ENCODE results near the gene ZBED4. TPM values are rescaled to one million over a fixed set of nuclear protein-coding genes. Genes with fewer than 3 reads are reported as not detected.

ZBED4 gene, protein sequence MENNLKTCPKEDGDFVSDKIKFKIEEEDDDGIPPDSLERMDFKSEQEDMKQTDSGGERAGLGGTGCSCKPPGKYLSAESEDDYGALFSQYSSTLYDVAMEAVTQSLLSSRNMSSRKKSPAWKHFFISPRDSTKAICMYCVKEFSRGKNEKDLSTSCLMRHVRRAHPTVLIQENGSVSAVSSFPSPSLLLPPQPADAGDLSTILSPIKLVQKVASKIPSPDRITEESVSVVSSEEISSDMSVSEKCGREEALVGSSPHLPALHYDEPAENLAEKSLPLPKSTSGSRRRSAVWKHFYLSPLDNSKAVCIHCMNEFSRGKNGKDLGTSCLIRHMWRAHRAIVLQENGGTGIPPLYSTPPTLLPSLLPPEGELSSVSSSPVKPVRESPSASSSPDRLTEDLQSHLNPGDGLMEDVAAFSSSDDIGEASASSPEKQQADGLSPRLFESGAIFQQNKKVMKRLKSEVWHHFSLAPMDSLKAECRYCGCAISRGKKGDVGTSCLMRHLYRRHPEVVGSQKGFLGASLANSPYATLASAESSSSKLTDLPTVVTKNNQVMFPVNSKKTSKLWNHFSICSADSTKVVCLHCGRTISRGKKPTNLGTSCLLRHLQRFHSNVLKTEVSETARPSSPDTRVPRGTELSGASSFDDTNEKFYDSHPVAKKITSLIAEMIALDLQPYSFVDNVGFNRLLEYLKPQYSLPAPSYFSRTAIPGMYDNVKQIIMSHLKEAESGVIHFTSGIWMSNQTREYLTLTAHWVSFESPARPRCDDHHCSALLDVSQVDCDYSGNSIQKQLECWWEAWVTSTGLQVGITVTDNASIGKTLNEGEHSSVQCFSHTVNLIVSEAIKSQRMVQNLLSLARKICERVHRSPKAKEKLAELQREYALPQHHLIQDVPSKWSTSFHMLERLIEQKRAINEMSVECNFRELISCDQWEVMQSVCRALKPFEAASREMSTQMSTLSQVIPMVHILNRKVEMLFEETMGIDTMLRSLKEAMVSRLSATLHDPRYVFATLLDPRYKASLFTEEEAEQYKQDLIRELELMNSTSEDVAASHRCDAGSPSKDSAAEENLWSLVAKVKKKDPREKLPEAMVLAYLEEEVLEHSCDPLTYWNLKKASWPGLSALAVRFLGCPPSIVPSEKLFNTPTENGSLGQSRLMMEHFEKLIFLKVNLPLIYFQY
- total RNA-seq: 10 to 100 TPM; 14.9 to 24.0 (median 20.9) TPM

DNA sequence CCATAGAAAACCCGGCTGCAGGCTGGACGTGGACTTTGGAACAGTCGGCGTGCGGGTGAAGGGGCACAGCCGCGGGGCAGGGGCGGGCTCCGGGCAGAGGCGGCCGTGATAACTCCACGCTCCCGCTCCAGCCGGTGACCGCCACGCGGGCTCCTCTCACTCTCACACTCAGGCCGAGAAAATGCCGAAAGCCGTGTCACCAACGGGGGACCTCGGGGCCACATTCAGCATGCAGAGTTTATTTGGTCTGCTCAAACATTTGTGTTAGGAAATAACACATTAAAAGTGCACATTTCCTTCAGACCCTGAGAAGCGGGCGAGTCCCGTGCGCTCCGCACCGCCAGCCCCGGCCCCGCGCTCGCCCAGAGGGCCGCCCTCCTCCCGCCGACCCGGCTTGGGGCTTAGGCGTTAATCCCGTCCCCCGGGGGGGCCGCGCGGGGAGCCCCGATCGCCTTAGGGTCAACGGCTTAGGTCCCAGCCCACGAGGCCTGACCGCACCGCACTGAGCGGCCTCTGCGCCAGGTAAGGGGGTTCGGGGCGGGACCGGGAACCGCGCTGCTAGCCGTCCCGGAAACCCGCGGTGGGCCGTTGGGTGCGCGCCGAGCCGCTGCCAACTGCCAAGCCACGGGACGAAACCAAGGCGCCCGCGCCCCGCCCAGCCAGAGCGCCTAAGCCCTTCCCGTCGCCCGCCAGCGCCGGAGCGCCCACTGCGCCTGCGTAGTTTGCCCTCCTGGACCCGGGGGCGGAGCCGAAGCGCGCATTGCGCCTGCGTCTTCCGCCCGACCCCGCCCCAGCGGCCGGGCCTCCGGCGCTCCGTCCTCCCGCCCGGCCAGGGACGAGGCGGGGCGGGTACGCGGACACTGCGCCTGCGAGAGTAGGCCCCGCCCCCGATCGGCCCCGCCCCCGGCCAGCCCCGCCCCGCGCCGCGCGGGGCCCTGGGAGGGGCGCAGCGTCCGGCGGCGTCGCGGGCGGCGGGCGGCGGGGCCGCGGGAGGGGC is at the start of gene ZBED4:
TSS of gene ZBED4 (plus strand) at position 947 of the 997 bp plus-strand sequence. CDS start 29,819 bp downstream, outside the sequence.
- TF ChIP-seq POLR2A (IDR thresholded peaks at IDR 0.05): peak; percentile 82 to 90
- TF ChIP-seq, protein P1, sequence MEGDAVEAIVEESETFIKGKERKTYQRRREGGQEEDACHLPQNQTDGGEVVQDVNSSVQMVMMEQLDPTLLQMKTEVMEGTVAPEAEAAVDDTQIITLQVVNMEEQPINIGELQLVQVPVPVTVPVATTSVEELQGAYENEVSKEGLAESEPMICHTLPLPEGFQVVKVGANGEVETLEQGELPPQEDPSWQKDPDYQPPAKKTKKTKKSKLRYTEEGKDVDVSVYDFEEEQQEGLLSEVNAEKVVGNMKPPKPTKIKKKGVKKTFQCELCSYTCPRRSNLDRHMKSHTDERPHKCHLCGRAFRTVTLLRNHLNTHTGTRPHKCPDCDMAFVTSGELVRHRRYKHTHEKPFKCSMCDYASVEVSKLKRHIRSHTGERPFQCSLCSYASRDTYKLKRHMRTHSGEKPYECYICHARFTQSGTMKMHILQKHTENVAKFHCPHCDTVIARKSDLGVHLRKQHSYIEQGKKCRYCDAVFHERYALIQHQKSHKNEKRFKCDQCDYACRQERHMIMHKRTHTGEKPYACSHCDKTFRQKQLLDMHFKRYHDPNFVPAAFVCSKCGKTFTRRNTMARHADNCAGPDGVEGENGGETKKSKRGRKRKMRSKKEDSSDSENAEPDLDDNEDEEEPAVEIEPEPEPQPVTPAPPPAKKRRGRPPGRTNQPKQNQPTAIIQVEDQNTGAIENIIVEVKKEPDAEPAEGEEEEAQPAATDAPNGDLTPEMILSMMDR (IDR thresholded peaks at IDR 0.05): no peak
- peak; percentile 95 to 99 (median 99) for DNase-seq
- H3K36me3 ChIP-seq: no peaks in the 10 kb centered on the region
- peak within 1 kb of the TSS; percentile 77 to 88 (median 81) for H3K4me3 ChIP-seq
- peak within 1 kb of the TSS; percentile 92 to 99 (median 95) for H3K27ac ChIP-seq
- H3K9me3 ChIP-seq: no peaks in the 10 kb centered on the region
- H3K27me3 ChIP-seq: peaks cover 0 to 23% of the 10 kb centered on the region in 2 donors
- peaks cover 6 to 39% (median 26%) of the 10 kb centered on the region in 4 donors for H3K4me1 ChIP-seq

DNA sequence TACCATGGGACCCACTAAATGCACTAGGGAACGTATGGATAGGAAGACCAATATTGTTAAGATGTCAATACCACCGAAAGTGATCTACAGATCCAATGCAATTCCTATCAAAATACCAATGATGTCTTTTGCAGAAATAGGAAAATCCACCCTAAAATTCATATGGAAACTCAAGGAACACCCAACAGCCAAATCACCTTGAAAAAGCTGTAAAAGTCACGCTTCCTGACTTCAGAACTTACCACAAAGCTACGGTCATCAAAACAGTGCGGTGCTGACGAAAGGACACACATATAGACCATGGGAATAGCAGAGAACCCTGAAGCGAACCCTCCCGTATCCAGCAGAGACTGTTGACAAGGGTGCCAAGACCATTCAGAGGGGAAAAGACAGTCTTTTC is 46.5 kb upstream of the ZBED4 start:
- Histone ChIP-seq H3K4me1 (peaks cover 0 to 33% (median 0%) of the 10 kb centered on the region in 4 donors), H3K4me3 (no peak overlapping the region), H3K27ac (no peak overlapping the region)

DNA sequence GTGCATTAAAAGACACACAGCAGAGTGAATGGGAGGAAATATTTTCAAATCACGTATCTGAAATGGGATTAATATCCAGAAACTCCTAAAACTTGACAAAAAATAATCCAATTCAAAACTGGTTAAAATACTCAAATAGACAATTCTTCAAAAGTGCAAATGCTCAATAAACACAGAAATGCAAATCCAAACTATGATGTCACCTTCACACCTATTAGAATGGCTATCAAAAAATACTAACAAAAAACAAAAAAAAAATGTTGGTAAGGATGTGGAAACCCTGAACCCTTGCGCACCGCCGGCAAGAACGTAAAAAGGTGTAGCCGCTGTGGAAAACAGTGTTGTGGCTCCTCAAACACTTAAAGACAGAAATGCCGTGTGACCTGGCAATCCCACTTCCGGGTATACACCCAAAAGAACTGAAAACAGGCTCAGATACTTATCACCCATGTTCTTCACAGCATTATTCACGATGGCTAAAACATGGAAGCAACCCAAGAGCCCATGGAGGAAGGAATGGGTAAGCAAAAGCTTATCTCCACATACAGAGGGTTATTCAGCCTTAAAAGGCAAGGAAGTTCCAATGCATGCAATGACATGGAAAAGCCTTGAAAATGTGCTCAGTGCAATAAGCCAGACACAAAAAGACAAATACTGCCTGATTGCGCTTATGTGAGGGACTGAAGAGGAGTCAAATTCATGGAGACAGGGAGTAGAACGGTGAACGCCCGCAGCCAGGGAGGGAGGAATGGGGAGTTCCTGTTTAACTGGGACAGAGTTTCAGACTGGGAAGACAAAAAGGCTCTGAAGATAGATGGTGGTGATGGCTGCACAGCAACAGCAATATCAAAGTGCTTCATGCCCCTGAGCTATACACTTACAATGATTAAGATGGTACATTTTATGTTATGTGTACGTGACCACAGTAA is 45.6 kb upstream of the ZBED4 start:
- Histone ChIP-seq H3K27me3 (no peaks in the 10 kb centered on the region), H3K9me3 (no peaks in the 10 kb centered on the region), H3K27ac (peak overlapping the region in 1 of 4 donors; percentile 18), H3K36me3 (peaks cover 0 to 17% (median 0%) of the 10 kb centered on the region in 3 donors), H3K4me3 (no peak overlapping the region), H3K4me1 (peaks cover 0 to 33% (median 0%) of the 10 kb centered on the region in 4 donors)
- TF ChIP-seq, protein P1 (IDR thresholded peaks at IDR 0.05): no peak
- TF ChIP-seq POLR2A (IDR thresholded peaks at IDR 0.05): no peak
- peak in 2 of 3 donors; percentile 42 to 70 for DNase-seq

More for the DNA sequence above, 46.5 kb upstream of the ZBED4 start:
- H3K9me3 ChIP-seq: no peaks in the 10 kb centered on the region
- H3K36me3 ChIP-seq: peaks cover 0 to 22% (median 0%) of the 10 kb centered on the region in 3 donors
- DNase-seq: no peak
- H3K27me3 ChIP-seq: no peaks in the 10 kb centered on the region
- TF ChIP-seq POLR2A (IDR thresholded peaks at IDR 0.05): no peak
- TF ChIP-seq, protein P1 (IDR thresholded peaks at IDR 0.05): no peak

DNA sequence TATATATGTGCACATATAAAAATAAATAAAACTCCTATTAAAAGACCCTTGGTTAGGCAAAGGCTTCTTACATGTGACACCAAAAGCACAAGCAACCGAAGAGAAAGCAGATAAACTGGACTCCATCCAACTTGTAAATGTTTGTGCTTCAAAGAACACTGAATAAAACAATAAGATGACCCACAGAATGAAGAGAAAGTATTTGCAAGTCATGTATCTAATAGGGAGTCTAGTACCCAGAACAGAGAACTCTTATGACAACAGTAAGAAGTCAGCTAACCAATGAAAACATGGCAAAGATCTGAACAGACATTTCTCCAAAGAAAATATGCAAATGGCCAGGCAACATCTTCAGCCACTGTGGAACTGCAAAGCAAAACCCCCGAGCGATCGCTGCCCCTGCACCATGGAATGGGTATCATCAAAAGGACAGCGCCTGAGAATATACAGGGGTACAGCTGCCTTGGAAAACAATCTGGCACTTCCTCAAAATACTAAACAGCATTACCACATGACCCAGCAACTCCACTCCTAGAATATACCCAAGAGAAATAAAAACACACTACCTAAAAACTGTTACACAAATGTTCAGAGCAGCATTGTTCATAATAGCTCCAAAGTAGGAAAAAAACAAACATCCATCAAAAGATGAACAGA is 43.2 kb upstream of the ZBED4 start:
- TF ChIP-seq, protein P1 (IDR thresholded peaks at IDR 0.05): no peak
- no peak for TF ChIP-seq POLR2A (IDR thresholded peaks at IDR 0.05)
- Histone ChIP-seq H3K36me3 (peaks cover 0 to 14% (median 0%) of the 10 kb centered on the region in 3 donors), H3K9me3 (no peaks in the 10 kb centered on the region), H3K4me1 (peaks cover 0 to 30% (median 0%) of the 10 kb centered on the region in 4 donors), H3K27ac (no peak overlapping the region), H3K4me3 (no peak overlapping the region), H3K27me3 (no peaks in the 10 kb centered on the region)
- no peak for DNase-seq

All from Peyer's patch (tissue), 4 donors.